Activated CD8-positive, alpha-beta T cell treated with anti-CD3 and anti-CD28 coated beads, Interleukin-2, amount 10 ng/mL, durations not matched to agents 7 days and 5 days (primary cell): ENCODE measurements around the gene CFAP157. TPM values are rescaled to one million over a fixed set of nuclear protein-coding genes. Genes with fewer than 3 reads are reported as not detected.

ENCODE experiments used
- ATAC-seq: fragments of 150-1000 bp; cut with Tn5 transposase; one replicate; pipeline ENCODE4 v1.10.0; 2021; ENCODE audit warnings: moderate library complexity
- CTCF ChIA-PET: fragments of 350-600 bp; sonication (Branson Sonifier 250); formaldehyde crosslinking; loops from one replicate; lab custom pipeline; 2021; ENCODE audit warnings: antibody characterized with exemption; lab: Charles Lee
- POLR2A ChIA-PET: fragments of 350-600 bp; sonication (Branson Sonifier 250); formaldehyde crosslinking; loops from one replicate; lab custom pipeline; 2021; ENCODE audit warnings: antibody characterized with exemption; lab: Charles Lee
- DNase-seq: peaks from one replicate; pipeline ENCODE4 v3.0.0-alpha.2; 2020
- H3K27ac Mint-ChIP-seq: one replicate; pipeline ENCODE4 v1.8.0; 2021; ENCODE audit warnings: mild to moderate bottlenecking, mixed read lengths
- H3K27me3 Mint-ChIP-seq: one replicate; pipeline ENCODE4 v1.8.0; 2021; ENCODE audit warnings: low read depth, mixed read lengths
- H3K36me3 Mint-ChIP-seq: one replicate; pipeline ENCODE4 v1.8.0; 2021; ENCODE audit warnings: low read depth, mixed read lengths
- H3K4me1 Mint-ChIP-seq: one replicate; pipeline ENCODE4 v1.8.0; 2021; ENCODE audit warnings: low read depth, mixed read lengths
- H3K4me3 Mint-ChIP-seq: one replicate; pipeline ENCODE4 v1.8.0; 2021; ENCODE audit warnings: mild to moderate bottlenecking, mixed read lengths
- H3K9me3 Mint-ChIP-seq: one replicate; pipeline ENCODE4 v1.8.0; 2022; ENCODE audit warnings: mixed read lengths; ENCODE audit not compliant: insufficient read depth
- total RNA-seq, 2 experiments: library from RNA; stranded (reverse); gene quantifications; one replicate each; pipeline ENCODE4 v1.2.3, GENCODE V29; 2021

The CFAP157 gene
- total RNA-seq, 2 experiments from 2014 or later, result 0.16 TPM; not detected in 1

DNA sequence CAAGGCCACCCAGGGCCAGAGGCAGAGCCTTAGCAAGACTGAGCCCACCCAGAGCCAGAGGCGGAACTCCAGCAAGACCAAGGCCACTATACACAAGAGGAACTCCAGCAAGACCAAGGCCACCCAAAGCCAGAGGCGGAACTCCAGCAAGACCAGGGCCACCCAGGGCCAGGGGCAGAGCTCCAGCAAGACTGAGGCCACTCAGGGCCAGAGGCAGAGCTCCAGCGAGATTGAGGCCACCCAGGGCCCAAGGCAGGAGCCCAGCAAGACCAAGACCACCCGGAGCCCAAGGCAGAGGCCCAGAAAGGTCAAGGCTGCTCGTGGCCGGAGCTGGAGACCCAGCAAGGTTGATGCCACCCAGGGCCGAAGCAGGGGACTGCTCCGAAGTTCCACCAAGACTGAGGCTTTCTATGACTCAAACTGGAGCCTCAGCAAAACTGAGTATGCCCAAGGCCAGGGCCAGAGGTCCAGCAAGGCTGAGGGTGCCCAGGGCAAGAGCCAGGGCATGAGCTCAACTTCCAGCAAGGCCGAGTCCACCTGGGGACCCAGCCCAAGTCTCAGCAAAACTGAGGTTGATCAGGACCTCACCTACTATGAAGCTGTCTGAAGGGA, 24.1 kb downstream of the CFAP157 start:
- H3K4me3 Mint-ChIP-seq, result no peak overlapping the region
- no peaks in the 10 kb centered on the region for H3K9me3 Mint-ChIP-seq
- ChIA-PET CTCF (interaction anchor here (1.1 to 1.2 kb wide), 2 partner anchors 108 to 141 kb away, joined by 3 to 5 read pairs; no protein-coding TSS in a partner anchor), POLR2A (no interaction called here)
- H3K36me3 Mint-ChIP-seq, result no peaks in the 10 kb centered on the region
- no peaks in the 10 kb centered on the region for H3K27me3 Mint-ChIP-seq
- H3K27ac Mint-ChIP-seq, result no peak overlapping the region
- peaks cover 22% of the 10 kb centered on the region for H3K4me1 Mint-ChIP-seq
- no peak for DNase-seq
- ATAC-seq, result no peak

DNA sequence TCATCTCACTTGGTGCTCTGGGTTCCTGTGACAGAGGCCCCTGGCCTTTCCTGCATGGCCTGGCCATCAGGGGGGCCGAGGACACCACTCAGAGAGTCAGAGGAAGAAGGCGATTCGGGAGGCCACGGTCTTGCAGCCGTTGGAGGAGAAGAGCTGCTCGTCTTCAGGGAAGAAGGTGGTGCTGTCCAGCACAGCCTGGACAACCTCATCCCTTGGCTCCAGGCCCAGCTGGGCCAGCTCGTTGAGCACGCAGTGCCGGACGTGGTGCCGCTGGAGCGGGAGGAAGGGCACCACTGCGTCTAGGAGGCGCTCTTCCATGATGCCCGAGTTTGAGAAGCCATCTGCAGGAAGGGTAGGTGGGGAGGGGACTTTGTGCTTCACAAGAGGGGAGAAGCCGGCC, 25.1 kb downstream of the CFAP157 start:
- no peak overlapping the region for H3K27ac Mint-ChIP-seq
- H3K27me3 Mint-ChIP-seq, result no peaks in the 10 kb centered on the region
- no peaks in the 10 kb centered on the region for H3K36me3 Mint-ChIP-seq
- ChIA-PET CTCF (no interaction called here), POLR2A (no interaction called here)
- no peak overlapping the region for H3K4me3 Mint-ChIP-seq
- DNase-seq, result no peak
- peaks cover 25% of the 10 kb centered on the region for H3K4me1 Mint-ChIP-seq
- no peaks in the 10 kb centered on the region for H3K9me3 Mint-ChIP-seq
- no peak for ATAC-seq

DNA sequence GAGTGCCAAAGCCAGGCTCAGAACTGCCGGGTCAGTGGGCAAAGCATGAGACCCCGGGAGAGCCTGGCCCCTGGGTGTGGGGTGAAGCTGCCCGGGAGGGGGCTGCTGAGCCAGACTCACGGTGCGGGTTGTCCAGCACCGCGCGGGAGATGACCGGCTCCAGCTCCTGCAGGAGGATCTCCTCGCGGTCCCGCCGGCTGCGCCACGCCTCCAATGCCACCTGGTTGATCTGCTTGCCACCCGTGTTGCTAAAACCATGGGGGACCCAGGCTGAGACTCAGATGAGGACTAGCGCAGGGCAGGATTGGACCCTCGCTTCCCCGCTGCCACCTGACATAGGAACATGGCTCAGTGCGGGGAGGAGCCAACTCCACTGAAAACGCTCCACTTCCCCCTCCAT, 25.7 kb downstream of the CFAP157 start:
- DNase-seq (no peak), ATAC-seq (no peak)
- H3K27me3 Mint-ChIP-seq, result no peaks in the 10 kb centered on the region
- no peak overlapping the region for H3K27ac Mint-ChIP-seq
- no peaks in the 10 kb centered on the region for H3K9me3 Mint-ChIP-seq
- no peak overlapping the region for H3K4me3 Mint-ChIP-seq
- ChIA-PET CTCF (interaction anchor here (1.1 kb wide), 1 partner anchor 189 kb away, joined by 3 read pairs; no protein-coding TSS in a partner anchor), POLR2A (interaction anchor here (0.6 kb wide), 1 partner anchor 47 kb away, joined by 3 read pairs; no protein-coding TSS in a partner anchor)
- peaks cover 3% of the 10 kb centered on the region for H3K36me3 Mint-ChIP-seq
- H3K4me1 Mint-ChIP-seq, result peaks cover 25% of the 10 kb centered on the region

DNA sequence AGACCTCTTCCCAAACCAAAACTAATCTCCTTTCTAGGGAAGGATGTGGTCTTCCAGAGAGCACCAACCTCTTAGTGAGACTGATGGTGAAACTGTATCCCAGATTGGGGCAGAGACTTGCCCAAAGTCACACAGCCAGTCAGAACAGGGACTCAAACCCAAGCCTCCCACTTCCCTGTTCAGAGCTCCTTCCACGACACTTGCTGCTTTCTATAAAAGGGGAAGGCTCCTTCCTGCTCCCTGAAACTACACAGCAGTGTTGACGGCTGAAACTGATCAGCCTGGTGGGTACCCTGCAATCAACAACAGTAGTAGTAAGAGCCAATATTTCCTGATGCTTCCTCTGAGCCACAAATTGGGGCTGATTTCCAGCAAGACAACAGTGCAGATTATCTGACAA, 26.8 kb downstream of the CFAP157 start:
- ATAC-seq (no peak), DNase-seq (no peak)
- Mint-ChIP-seq H3K27ac (peak overlapping the region; percentile 69), H3K9me3 (no peaks in the 10 kb centered on the region), H3K4me3 (peak overlapping the region; percentile 73), H3K36me3 (peaks cover 11% of the 10 kb centered on the region), H3K4me1 (peaks cover 25% of the 10 kb centered on the region), H3K27me3 (no peaks in the 10 kb centered on the region)
- CTCF ChIA-PET, result interaction anchor here (1.1 to 3.4 kb wide), 9 partner anchors 22 to 246 kb away, joined by 3 to 53 read pairs (median 24); partner anchors contain the start of genes ST6GALNAC4 and STXBP1
- POLR2A ChIA-PET, result no interaction called here

DNA sequence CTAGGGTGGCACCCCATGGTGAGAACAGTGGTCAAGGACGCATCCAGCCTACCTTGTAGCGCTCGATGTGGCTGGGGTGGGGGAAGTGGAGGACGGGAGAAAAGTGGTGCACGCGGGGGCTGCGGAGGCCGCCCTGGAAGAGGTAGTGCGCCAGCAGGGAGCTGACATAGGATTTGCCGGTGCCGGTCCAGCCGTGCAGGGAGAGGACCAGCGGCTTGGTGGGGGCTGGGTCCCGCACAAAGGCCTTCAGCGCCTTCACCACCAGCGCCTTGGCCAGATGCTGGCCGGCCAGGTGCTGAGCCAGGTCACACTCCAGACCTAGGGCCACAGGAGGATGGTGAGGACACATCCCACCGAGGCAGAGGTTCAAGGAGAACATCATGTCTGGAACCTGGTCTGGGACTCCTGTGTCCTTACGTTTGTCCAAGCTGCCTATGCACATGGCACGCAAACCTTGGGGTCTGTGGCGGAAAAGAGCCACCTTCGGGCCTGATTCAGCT, 27.5 kb downstream of the CFAP157 start:
- no peaks in the 10 kb centered on the region for H3K9me3 Mint-ChIP-seq
- ChIA-PET POLR2A (interaction anchor here (0.5 to 2.2 kb wide), 16 partner anchors 10 to 283 kb away, joined by 3 to 12 read pairs (median 4); partner anchors contain the start of genes CDK9, CFAP157, LRSAM1 and PTRH1), CTCF (interaction anchor here (0.7 to 3.4 kb wide), 74 partner anchors 10 to 333 kb away, joined by 3 to 59 read pairs (median 6); partner anchors contain the start of genes CDK9, FPGS, LRSAM1 and NAIF1)
- DNase-seq (no peak), ATAC-seq (no peak)
- peaks cover 16% of the 10 kb centered on the region for H3K36me3 Mint-ChIP-seq
- peaks cover 25% of the 10 kb centered on the region for H3K4me1 Mint-ChIP-seq
- H3K27me3 Mint-ChIP-seq, result no peaks in the 10 kb centered on the region
- H3K27ac Mint-ChIP-seq, result peak overlapping the region; percentile 86
- H3K4me3 Mint-ChIP-seq, result peak overlapping the region; percentile 73

DNA sequence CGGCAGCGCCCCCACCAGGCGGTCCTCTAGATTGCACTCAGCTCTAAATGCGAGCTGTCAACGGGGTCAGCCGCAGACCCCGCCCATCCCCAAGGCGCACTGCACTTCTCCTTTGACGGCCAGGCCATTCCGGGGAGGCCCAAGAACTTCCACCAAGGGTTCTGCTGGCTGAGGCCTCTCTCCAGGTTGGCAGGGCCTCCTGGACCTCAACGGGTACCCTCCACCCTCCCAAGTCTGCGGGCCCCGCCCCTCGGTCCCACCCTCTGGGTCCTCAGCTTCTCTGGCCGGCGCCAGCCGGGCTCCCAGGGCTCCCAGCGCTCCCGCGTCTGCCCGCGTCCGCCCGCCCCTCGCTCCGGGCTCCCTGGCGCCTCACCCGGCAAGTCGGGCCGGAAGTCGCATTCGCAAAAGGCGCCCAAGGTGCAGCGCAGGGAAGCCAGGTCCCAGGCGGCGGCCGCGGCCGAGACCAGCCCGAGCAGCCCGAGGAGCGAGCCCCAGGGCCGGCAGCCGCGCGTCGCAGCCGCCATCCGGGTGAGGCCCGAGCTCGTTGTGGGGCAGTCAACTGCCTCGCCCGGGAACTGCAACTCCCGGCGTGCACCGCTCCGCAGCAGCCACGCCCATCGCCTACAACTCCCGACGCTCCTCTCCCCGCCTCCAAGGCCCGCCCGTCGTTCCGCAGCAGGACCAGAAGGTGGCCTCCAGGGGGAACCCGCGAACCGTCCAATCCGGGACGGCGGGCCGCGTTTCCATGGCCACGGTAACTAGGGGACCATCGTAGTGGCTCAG, 28.1 kb downstream of the CFAP157 start, which contains the start of gene TOR2A:
TSS of gene TOR2A (minus strand) at position 548 of the 783 bp plus-strand sequence. CDS start at position 524, 24 bp downstream.
- Mint-ChIP-seq H3K27me3 (no peaks in the 10 kb centered on the region), H3K9me3 (no peaks in the 10 kb centered on the region), H3K27ac (peak within 1 kb of the TSS; percentile 86), H3K36me3 (peaks cover 18% of the 10 kb centered on the region), H3K4me3 (peak within 1 kb of the TSS; percentile 73), H3K4me1 (peaks cover 25% of the 10 kb centered on the region)
- CTCF ChIA-PET, result interaction anchor here (0.6 to 3.4 kb wide), 88 partner anchors 10 to 520 kb away, joined by 3 to 59 read pairs (median 5); partner anchors contain the start of genes CDK9, FPGS, LRSAM1 and NAIF1
- POLR2A ChIA-PET, result interaction anchor here (0.5 to 2.2 kb wide), 21 partner anchors 10 to 284 kb away, joined by 3 to 12 read pairs (median 4); partner anchors contain the start of genes CDK9, CFAP157, LRSAM1 and PTRH1
- peak; percentile 99 for DNase-seq
- ATAC-seq, result peak; percentile 93

DNA sequence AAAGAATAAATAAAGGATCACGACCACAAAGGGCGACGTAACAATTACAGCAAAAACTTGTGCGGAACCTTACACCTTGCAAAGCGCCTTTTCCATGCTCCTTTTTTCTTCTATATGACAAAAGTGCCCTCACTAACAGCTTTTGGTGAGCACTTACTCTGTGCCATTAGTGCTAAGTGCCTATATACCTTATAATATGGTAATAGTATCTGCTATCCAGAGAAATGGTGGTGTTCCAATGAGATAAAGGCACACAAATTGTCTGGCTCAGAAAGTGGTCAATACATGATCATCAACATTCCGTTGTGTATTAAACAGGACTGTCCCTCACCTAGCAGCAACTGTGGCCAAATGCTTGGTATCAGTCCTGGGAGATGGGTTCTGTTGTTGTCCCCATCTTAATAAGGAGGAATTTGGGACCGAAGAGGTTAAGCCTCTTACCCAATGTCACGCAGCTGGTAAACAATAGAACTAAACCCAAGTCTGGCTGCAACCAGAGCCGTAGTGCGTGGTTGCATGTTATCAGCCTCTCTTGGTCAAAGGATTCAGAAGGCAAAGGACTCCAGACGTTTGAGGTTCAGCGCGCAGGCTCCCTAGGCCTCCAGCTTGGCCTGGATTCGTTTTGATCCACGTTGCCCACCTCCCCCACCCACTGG, 28.9 kb downstream of the CFAP157 start:
- Mint-ChIP-seq H3K4me1 (peaks cover 25% of the 10 kb centered on the region), H3K9me3 (no peaks in the 10 kb centered on the region), H3K27ac (peak overlapping the region; percentile 86), H3K36me3 (peaks cover 21% of the 10 kb centered on the region), H3K4me3 (peak overlapping the region; percentile 73), H3K27me3 (no peaks in the 10 kb centered on the region)
- ChIA-PET POLR2A (interaction anchor here (0.6 to 2.2 kb wide), 14 partner anchors 9 to 285 kb away, joined by 3 to 12 read pairs (median 4); partner anchors contain the start of genes CDK9, LRSAM1, RPL12 and ST6GALNAC4), CTCF (interaction anchor here (0.8 to 3.4 kb wide), 60 partner anchors 9 to 521 kb away, joined by 3 to 59 read pairs (median 7); partner anchors contain the start of genes CDK9, FPGS, LRSAM1 and NAIF1)
- DNase-seq, result no peak
- ATAC-seq, result no peak

DNA sequence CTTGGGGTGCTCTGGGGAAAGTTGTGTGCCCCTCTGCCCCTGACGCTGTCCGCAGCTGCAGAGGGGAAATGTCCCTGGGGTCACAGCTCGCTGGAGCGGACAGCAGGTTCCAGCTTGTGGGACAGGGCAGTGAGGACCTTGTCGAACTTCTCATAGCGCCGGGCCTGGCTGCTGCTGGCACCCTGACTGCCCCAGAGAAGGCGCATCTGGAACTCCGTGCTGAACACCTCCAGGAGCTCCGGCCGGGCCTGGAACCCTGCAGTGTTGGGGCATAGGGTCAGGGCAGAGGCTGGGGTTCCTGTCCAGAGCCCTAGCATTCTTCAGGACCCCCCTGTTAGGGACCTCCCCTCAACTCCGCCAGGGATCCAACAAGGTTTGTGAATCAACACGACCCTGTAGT, 31.9 kb downstream of the CFAP157 start:
- H3K27me3 Mint-ChIP-seq, result no peaks in the 10 kb centered on the region
- no peak overlapping the region for H3K27ac Mint-ChIP-seq
- ATAC-seq, result no peak
- peaks cover 41% of the 10 kb centered on the region for H3K36me3 Mint-ChIP-seq
- H3K4me3 Mint-ChIP-seq, result no peak overlapping the region
- no peak for DNase-seq
- ChIA-PET CTCF (interaction anchor here (0.9 to 1.9 kb wide), 2 partner anchors 44 to 46 kb away, joined by 3 to 7 read pairs; partner anchors contain the start of gene CDK9), POLR2A (no interaction called here)
- H3K9me3 Mint-ChIP-seq, result no peaks in the 10 kb centered on the region
- peaks cover 20% of the 10 kb centered on the region for H3K4me1 Mint-ChIP-seq

DNA sequence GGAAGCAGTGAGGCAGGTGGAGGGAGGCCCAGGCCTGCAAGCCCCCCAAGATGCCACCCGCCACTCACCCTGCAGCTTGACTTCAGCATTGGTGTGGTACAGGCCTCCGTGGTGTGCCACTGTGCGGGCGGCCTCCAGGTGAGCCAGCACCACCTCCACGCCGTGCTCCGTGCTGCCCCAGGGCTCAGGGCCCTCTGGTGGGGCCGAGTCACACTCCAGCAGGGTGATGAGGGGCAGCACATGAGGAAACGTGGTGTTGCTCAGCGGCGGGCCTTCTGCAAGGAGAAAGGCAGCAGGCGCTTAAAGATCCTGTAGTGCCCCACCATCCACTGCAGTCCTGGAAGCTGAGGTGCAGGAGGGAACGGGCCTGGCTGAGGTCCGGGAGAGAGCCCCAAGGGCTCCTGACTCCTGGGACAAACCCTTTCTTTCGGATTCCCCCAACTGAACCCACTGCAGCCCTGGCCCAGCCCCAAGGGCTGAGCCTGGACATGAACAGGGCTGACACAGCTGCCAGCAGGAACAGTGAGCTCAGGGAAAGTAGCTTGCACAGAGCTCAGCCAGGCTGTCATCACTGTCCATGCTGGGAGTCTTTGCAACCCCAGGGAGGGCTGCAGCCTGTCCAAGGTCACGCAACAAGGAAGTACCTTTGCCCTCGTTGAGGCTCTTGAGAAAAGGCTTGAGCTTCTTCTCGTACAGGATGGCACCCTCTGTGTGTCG, 33.0 kb downstream of the CFAP157 start:
- POLR2A ChIA-PET, result interaction anchor here (0.6 kb wide), 1 partner anchor 37 kb away, joined by 3 read pairs; no protein-coding TSS in a partner anchor
- peaks cover 10% of the 10 kb centered on the region for H3K4me1 Mint-ChIP-seq

DNA sequence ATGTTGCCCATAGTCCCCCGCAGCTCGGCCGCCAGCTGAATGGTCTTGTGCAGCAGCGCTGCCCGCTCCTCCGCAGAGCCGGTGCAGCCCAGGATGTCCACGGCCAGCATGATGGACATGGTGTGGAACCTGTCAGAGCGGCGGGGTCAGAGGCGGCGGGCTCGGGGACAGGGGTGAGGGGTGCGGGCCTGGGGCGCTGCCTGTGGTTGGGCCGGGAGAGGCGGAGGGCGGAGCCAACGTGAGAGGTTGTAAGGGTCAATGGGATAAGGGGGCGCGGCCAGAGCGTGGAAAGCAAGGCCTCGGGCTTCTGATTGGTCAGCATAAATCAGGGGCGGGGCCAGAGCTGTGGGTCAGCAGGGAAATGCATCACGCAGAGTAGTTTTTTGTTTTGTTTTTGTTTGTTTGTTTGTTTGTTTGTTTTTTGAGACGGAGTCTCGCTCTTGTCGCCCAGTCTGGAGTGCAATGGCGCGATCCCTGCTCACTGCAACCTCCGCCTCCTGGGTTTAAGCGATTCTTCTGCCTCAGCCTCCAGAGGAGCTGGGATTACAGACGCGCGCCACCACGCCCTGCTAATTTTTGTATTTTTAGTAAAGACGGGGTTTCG, 35.1 kb downstream of the CFAP157 start:
- DNase-seq, result no peak
- Mint-ChIP-seq H3K4me3 (no peak overlapping the region), H3K27me3 (no peaks in the 10 kb centered on the region), H3K4me1 (peaks cover 3% of the 10 kb centered on the region), H3K36me3 (peaks cover 63% of the 10 kb centered on the region), H3K27ac (no peak overlapping the region), H3K9me3 (no peaks in the 10 kb centered on the region)
- ChIA-PET CTCF (interaction anchor here (1.1 to 4.4 kb wide), 2 partner anchors 128 kb away, joined by 4 to 16 read pairs; no protein-coding TSS in a partner anchor), POLR2A (interaction anchor here (0.8 kb wide), 1 partner anchor 29 kb away, joined by 3 read pairs; no protein-coding TSS in a partner anchor)
- ATAC-seq, result no peak

More for the DNA sequence above, 33.0 kb downstream of the CFAP157 start:
- no peak overlapping the region for H3K4me3 Mint-ChIP-seq
- no peak for ATAC-seq
- H3K27me3 Mint-ChIP-seq, result no peaks in the 10 kb centered on the region
- peaks cover 46% of the 10 kb centered on the region for H3K36me3 Mint-ChIP-seq
- no peak for DNase-seq
- CTCF ChIA-PET, result interaction anchor here (1.0 to 1.4 kb wide), 2 partner anchors 24 to 182 kb away, joined by 3 to 5 read pairs; no protein-coding TSS in a partner anchor
- H3K27ac Mint-ChIP-seq, result no peak overlapping the region
- no peaks in the 10 kb centered on the region for H3K9me3 Mint-ChIP-seq
